Hematopoietic multipotent progenitor cell treated with erythropoietin and hydrocortisone succinate and interleukin-3 and kit ligand, for 15 days (in vitro differentiated cells): ENCODE measurements around the gene AMELX.

ENCODE experiments used
- DNase-seq: peaks from one replicate; pipeline ENCODE4 v3.0.0-alpha.2; 2015; ENCODE audit warnings: low spot score

The AMELX gene

GRCh38 chrX:11293113-11293512 is at the start of gene AMELX:
Gene AMELX, plus strand, starts transcription at chrX:11293413. Its CDS starts 1,376 bp downstream, at chrX:11294789.
- no peak for DNase-seq

- no peak for DNase-seq
Observed at GRCh38 chrX:11244636-11245035, 48.6 kb upstream of the AMELX start.

- DNase-seq, result no peak
Observed at GRCh38 chrX:11254417-11255109, 38.6 kb upstream of the AMELX start.

GRCh38 chrX:11257290-11257689 is 35.9 kb upstream of the AMELX start:
- DNase-seq, result no peak

- no peak for DNase-seq
Observed at GRCh38 chrX:11257711-11258110, 35.5 kb upstream of the AMELX start.

GRCh38 chrX:11259437-11259836 is 33.8 kb upstream of the AMELX start:
- DNase-seq, result no peak

GRCh38 chrX:11261260-11261659 is 32.0 kb upstream of the AMELX start:
- no peak for DNase-seq

- DNase-seq, result no peak
Observed at GRCh38 chrX:11264925-11265324, 28.3 kb upstream of the AMELX start.

GRCh38 chrX:11265352-11265751 is 27.9 kb upstream of the AMELX start:
- DNase-seq, result no peak

- DNase-seq, result no peak
Observed at GRCh38 chrX:11266573-11267003, 26.6 kb upstream of the AMELX start.

GRCh38 chrX:11267425-11267824 is 25.8 kb upstream of the AMELX start:
- no peak for DNase-seq

GRCh38 chrX:11269006-11269405 is 24.2 kb upstream of the AMELX start:
- DNase-seq, result no peak

- DNase-seq, result no peak
Observed at GRCh38 chrX:11269996-11270395, 23.2 kb upstream of the AMELX start.

- DNase-seq, result no peak
Observed at GRCh38 chrX:11272290-11272689, 20.9 kb upstream of the AMELX start.

- no peak for DNase-seq
Observed at GRCh38 chrX:11272863-11273262, 20.4 kb upstream of the AMELX start.

GRCh38 chrX:11273544-11273943 is 19.7 kb upstream of the AMELX start:
- DNase-seq, result no peak

GRCh38 chrX:11282043-11282442 is 11.2 kb upstream of the AMELX start:
- DNase-seq, result no peak

GRCh38 chrX:11285651-11286050 is 7.6 kb upstream of the AMELX start:
- DNase-seq, result no peak

GRCh38 chrX:11287505-11287904 is 5.7 kb upstream of the AMELX start:
- no peak for DNase-seq

GRCh38 chrX:11290416-11291102 is 2.7 kb upstream of the AMELX start:
- no peak for DNase-seq

GRCh38 chrX:11296051-11296450 is 2.8 kb downstream of the AMELX start:
- DNase-seq, result no peak

GRCh38 chrX:11298600-11298999 is 5.4 kb downstream of the AMELX start:
- no peak for DNase-seq

- DNase-seq, result no peak
Observed at GRCh38 chrX:11304829-11305228, 11.6 kb downstream of the AMELX start.

- DNase-seq, result no peak
Observed at GRCh38 chrX:11305641-11306040, 12.4 kb downstream of the AMELX start.
